Fibroblast of peridontal ligament (primary cell): Measurements from ENCODE around the gene NUMBL.
"Not testable (repeated sequence)": the region's sequence is repeated elsewhere in the genome, so short reads cannot be mapped to it uniquely, and the experiment has no call there.

ENCODE experiments used
- DNase-seq: peaks from one replicate; pipeline ENCODE4 v3.0.0-alpha.2; 2010; ENCODE audit errors: extremely low read depth

NUMBL gene

DNA sequence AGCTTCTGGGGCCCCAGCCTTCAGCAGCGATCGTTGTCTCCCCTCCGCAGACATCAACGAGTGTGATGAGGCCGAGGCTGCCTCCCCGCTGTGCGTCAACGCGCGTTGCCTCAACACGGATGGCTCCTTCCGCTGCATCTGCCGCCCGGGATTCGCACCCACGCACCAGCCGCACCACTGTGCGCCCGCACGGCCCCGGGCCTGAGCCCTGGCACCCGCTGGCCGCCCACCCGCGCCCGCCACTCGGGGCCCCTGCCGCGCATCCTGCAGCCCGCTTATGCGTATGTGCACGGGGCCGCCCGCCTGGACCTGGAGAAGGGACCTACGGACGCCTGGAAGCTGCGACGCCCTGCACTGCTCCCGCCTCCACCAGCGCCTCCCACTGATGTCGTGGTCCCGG is 61.1 kb downstream of the NUMBL start:
- no peak for DNase-seq

DNA sequence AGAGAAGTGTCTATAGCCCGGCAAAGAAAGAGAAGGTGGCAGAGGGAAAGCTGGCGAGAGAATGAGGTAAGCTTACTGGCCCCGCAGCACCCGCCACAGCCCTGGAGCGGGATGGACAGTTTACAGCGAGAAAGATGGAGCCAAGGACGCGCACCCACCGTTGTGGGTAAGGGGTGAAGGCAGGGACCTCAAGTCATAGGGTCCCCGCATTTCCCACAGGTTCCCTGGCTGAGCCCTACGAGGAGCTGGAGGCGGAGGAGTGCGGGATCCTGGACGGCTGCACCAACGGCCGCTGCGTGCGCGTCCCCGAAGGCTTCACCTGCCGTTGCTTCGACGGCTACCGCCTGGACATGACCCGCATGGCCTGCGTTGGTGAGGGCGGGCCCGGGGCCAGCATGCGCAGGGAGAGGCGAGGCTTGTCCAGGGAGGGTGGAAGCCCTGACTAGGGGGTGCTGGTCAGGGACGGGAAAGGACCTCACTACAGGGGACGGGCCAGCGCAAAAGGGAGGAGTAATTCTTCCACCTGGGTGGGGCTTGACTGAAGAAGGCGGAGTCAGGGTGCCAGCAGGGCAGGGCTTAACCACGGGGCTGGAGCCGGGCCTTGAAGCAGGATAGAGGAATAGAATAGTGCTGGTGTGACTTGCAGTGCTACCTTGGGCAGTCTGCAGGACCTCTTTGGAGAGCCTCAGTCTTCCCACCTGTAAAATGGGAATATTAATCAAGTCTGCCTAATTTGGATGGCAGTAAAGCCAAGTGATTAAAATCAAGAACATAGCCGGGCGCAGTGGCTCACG is 62.8 kb downstream of the NUMBL start:
- no peak for DNase-seq

DNA sequence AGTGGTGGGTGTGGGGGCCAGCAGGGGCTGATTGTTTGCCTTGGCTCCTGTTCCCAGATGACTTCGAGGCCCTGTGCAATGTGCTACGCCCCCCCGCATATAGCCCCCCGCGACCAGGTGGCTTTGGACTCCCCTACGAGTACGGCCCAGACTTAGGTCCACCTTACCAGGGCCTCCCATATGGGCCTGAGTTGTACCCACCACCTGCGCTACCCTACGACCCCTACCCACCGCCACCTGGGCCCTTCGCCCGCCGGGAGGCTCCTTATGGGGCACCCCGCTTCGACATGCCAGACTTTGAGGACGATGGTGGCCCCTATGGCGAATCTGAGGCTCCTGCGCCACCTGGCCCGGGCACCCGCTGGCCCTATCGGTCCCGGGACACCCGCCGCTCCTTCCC is 63.5 kb downstream of the NUMBL start:
- no peak for DNase-seq

DNA sequence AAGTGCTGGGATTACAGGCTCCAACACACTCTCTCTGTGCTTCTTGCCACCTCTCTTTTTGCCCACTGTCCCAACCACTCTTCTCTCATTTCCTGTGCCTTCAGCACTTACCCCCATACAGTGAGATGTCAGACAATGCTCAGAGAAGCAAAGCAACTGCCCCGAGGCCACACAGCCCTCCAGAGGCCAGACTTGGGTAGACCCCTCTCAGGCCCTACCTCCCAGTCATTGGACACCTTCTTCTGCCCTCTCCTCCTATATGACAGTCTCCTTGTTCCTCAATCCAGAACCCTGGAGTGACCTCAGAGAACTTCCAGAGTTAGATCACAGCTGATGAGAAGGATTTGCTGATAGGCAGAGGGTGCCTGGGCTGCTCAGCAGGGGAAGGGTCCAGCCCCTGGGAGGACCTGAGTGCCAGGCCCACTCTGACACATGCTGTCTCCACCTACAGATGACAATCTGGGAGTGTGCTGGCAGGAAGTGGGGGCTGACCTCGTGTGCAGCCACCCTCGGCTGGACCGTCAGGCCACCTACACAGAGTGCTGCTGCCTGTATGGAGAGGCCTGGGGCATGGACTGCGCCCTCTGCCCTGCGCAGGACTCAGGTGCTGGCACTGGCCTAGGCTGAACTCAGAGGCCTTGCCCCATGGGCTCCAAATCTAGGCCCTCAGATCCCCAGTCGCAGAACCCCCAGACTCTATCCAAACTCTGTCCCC is 64.9 kb downstream of the NUMBL start:
- DNase-seq, result no peak

DNA sequence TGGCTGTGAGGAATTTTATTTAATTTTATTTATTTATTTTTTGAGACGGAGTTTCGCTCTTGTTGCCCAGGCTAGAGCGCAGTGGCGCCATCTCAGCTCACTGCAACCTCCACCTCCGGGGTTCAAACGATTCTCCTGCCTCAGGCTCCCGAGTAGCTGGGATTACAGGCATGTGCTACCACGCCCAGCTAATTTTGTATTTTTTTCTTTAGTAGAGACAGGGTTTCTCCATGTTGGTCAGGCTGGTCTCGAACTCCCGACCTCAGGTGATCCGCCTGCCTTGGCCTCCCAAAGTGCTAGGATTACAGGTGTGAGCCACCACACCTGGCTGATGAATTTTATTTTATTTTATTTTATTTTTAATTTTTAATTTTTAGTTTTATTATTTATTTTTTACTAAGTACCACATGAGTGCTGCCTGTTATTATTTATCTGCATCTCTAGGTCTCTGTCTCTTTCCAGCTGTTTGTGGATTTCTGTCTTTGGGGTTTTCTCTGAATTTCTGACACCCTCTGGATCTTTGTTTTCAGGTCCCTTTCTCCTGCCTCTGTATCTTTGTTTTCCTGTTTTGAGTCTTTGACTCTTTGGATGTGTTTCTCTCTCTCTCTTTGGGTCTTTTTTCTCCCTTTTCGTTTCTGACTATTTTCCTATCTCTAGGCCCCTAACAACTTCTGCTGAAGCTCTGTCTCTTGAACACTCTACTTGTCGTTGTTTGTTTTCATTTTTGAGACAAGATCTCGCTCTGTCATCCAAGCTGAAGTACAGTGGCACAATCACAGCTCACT is 65.9 kb downstream of the NUMBL start:
- not testable (repeated sequence) for DNase-seq

DNA sequence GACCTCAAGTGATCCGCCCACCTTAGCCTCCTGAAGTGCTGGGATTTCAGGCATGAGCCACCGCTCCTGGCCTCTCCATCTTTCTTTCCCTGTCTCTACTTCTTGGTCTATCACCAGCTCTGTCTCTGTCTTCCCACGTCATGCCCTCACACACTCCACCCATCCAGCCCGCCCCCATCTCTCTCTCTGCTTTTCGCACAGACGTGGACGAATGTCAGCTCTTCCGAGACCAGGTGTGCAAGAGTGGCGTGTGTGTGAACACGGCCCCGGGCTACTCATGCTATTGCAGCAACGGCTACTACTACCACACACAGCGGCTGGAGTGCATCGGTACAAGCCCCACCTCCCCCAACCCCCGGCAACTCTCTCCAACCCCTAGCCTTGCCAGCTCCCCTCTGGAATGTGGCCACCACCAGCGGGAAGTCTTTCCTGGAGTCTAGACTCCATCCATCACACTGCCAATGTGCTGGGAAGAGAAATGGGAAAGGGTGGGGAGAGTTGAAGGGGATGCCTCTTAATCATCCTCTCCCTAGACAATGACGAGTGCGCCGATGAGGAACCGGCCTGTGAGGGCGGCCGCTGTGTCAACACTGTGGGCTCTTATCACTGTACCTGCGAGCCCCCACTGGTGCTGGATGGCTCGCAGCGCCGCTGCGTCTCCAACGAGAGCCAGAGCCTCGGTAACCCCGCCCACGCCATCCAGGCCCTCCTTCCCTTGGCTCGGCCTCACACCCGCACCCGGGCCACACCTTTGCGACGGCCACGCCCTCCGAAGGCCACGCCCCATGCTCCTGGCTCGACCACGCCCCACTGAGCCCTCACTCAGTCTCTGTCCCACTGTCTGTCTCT is 66.8 kb downstream of the NUMBL start:
- DNase-seq, result no peak

DNA sequence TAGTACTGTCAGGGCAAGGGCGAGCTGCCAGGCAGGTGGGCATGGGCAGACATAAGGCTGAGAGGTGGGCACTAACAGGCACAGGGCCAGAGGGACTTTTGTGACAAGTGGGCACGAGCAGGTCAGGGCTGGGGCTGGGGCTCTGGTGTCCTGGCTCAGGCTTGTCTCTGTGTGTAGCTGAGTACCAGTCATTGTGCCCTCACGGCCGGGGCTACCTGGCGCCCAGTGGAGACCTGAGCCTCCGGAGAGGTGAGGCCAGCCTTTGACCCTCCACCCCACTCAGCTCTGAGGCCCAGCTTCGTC is 67.7 kb downstream of the NUMBL start:
- DNase-seq, result no peak

DNA sequence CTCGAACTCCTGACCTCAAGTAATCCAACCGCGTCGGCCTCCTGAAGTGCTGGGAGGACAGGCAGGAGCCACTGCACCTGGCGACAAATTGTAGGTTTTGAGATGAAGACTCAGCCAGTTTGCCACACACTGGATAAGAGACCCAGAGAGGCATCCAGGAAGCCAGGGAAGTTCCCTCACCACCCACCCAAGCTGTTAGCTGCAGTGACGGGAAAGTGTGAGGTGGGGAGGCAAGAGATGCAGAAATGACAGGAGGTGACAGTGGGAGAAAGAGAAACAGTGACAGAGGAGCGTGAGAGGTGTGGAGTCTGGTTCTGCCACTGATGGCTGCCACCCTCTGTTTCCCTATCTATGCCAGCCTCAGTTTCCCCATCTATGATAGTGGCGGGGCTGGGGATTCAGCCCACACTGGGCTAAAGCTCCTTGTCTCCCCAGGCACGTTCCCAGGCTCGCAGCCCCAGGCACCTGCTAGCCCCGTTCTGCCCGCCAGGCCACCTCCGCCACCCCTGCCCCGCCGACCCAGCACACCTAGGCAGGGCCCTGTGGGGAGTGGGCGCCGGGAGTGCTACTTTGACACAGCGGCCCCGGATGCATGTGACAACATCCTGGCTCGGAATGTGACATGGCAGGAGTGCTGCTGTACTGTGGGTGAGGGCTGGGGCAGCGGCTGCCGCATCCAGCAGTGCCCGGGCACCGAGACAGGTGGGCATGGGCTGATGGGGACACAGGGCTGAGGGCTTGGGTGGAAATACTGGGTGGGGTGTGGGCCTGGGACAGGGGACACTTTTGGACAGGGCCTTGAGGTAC is 68.3 kb downstream of the NUMBL start:
- DNase-seq, result no peak

DNA sequence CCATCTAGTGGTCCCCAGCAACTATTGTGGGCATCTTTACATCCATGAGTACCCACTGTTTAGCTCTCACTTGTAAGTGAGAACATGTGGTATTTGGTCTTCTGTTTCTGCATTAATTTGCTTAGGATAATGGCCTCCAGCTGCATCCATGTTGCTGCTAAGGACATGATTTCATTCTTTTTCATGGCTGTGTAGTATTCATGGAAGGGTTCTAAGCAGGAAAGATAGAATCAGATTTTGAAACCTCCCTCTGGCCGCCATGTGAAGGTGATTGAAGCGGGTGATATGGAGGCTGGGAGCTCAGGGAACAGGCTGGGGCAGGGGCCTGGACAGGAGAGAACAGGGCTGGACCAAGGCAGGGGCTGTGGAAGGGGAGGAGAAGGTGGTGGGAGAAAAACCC is 69.2 kb downstream of the NUMBL start:
- no peak for DNase-seq

DNA sequence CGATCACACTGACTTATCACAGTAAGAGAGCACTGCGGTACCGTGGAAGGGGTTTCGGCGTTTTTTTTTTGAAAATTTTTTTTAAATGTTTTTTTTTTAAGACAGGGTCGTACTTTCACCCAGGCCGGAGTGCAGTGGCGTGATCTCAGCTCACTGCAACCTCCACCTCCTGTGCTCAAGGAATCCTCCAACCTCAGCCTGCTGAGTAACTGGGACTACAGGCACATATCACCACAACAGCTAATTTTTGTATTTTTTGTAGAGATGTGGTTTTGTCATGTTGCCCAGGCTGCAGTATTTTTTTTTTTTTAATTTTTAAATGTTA is 70.3 kb downstream of the NUMBL start:
- no peak for DNase-seq

DNA sequence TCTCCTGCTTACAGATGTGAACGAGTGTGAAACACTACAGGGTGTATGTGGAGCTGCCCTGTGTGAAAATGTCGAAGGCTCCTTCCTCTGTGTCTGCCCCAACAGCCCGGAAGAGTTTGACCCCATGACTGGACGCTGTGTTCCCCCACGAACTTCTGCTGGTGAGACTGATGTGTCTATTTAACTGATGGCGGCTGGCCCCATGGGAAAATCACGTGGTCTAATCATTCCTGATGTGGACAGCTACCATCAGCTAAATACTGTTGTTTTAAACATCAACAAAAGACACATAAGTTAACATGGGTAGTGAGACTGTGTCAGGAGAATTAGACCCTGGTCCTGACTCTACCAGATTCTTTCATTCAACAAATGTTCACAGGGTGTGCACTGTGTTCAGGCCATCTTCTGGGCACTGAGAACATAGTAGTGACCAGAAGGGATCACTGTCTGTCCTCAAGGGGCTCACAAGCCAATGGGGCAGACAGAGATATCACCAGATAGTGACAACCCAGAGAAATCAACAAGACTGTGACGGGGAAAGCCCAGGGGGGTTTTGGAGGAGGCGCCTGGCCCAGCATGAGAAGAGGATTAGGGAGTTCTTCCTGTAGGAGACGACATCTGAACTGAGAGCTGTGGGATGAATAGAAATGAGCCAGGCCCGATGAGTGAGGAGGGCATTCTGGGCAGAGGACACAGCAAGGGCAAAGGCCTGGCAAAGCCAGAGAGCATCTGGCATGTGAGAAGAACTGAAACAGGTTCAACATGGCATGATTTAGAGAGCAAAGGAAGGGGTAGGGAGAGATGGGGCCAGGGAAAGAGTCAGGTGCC is 70.9 kb downstream of the NUMBL start:
- DNase-seq, result no peak

DNA sequence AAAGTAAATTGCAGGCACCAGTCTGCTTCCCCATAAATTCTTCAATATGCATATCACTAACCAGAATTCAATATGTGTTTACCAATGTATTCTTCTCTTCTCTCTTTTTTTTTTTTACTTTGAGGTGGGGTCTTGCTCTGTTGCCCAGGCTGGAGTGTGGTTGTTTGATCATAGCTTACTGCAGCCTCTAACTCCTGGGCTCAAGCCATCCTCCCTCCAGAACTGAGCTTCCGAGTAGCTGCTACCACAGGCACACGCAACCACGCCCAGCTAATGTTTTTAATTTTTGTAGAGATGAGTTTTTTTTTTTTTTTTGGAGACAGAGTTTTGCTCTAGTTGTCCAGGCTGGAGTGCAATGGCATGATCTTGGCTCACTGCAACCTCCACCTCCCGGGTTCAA is 72.5 kb downstream of the NUMBL start:
- DNase-seq, result no peak

DNA sequence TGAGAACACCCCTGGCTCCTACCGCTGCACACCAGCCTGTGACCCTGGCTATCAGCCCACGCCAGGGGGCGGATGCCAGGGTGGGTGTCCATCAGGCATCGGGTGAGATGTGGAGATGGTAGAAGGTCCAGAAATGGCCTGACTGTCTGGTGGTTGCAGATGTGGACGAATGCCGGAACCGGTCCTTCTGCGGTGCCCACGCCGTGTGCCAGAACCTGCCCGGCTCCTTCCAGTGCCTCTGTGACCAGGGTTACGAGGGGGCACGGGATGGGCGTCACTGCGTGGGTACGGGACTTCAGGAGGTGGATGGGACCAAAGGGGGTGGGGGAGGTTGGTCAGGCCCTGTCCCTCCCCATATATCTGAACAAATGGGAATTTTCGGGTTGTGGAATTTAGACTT is 73.5 kb downstream of the NUMBL start:
- no peak for DNase-seq

DNA sequence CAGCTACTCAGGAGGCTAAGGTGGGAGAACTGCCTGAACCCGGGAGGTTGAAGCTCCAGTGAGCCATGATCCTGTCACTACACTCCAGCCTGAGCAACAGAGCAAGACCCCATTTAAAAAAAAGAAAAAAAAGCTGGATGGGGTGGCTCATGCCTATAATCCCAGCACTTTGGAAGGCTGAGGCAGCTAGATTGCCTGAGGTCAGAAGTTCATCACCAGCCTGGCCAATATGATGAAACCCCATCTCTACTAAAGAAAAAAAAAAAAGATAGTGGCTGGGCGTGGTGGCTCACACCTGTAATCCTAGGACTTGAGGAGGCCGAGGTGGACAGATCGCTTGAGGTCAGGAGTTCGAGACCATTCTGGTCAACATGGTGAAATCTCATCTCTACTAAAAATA is 74.3 kb downstream of the NUMBL start:
- DNase-seq, result no peak
